Sigmoid colon (tissue), 4 donors: ENCODE results near the gene RNASE13.

ENCODE experiments used
- EP300 ChIP-seq, 4 donors: sonication (generic); formaldehyde crosslinking; IDR thresholded peaks; one replicate each; pipeline ENCODE4 v1.6.1; 2017; ENCODE audit warnings: antibody characterized with exemption in 4 of 4
- POLR2A ChIP-seq, 2 donors: fragments of 450-650 bp; IDR thresholded peaks; one replicate each; pipeline ENCODE4 v1.6.1; 2016; ENCODE audit warnings: antibody characterized with exemption in 2 of 2, mild to moderate bottlenecking in 2 of 2, moderate library complexity in 2 of 2
- POLR2AphosphoS5 ChIP-seq, 4 donors: sonication (generic); formaldehyde crosslinking; IDR thresholded peaks; one replicate each; pipeline ENCODE4 v1.6.1; 2017; ENCODE audit warnings: antibody characterized with exemption in 4 of 4
- TF ChIP-seq, protein P1 (sequence below), 4 experiments: fragments of 450-650 bp in 3 of 4; fragments of 200-600 bp in 1 of 4; IDR thresholded peaks; one replicate each; pipeline ENCODE4 v1.5.1; 2016 to 2019; ENCODE audit warnings: antibody characterized with exemption in 4 of 4, mild to moderate bottlenecking in 3 of 4, moderate library complexity in 2 of 4

DNA sequence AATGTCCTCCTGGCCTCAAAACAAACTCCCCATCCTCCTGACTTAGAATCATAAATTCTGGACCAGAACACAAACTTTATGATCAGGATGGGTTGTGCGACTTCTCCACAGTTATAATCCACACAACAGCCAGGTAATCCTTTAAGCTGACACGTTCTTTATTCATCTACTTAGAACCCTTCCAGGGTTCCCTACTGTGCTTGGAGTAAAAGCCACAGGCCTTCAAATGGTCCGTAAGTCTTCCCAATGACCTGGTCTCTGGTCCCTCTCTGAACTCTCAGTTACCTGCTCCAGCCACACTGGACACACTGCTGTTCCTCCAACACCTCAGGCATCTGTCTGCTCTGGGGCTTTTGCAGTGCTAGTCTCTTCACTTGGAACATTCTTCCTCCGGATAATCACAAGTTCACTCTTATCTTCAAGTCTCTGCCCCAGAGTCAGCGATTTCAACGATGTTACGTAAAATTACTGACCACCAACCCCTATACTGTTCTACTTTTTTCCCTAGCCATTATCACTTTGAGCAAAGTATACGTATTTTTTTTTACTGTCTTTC lies 5.8 kb upstream of the RNASE13 start:
- TF ChIP-seq POLR2AphosphoS5 (IDR thresholded peaks at IDR 0.05) = no peak
- TF ChIP-seq, protein P1, sequence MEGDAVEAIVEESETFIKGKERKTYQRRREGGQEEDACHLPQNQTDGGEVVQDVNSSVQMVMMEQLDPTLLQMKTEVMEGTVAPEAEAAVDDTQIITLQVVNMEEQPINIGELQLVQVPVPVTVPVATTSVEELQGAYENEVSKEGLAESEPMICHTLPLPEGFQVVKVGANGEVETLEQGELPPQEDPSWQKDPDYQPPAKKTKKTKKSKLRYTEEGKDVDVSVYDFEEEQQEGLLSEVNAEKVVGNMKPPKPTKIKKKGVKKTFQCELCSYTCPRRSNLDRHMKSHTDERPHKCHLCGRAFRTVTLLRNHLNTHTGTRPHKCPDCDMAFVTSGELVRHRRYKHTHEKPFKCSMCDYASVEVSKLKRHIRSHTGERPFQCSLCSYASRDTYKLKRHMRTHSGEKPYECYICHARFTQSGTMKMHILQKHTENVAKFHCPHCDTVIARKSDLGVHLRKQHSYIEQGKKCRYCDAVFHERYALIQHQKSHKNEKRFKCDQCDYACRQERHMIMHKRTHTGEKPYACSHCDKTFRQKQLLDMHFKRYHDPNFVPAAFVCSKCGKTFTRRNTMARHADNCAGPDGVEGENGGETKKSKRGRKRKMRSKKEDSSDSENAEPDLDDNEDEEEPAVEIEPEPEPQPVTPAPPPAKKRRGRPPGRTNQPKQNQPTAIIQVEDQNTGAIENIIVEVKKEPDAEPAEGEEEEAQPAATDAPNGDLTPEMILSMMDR (IDR thresholded peaks at IDR 0.05) = no peak
- no peak for TF ChIP-seq EP300 (IDR thresholded peaks at IDR 0.05)
- no peak for TF ChIP-seq POLR2A (IDR thresholded peaks at IDR 0.05)
